ENCODE measurements around the gene C2orf66.

- no peak for TF ChIP-seq CTCF (IDR thresholded peaks at IDR 0.05 in 8 of 11, conservative IDR thresholded peaks at IDR 0.05 in 3 of 11)
- TF ChIP-seq POLR2A (IDR thresholded peaks at IDR 0.05), result no peak
- TF ChIP-seq POLR2AphosphoS5 (IDR thresholded peaks at IDR 0.05), result no peak
These were observed 27.3 kb upstream of the C2orf66 start for GRCh38 chr2:196836440-196836839.

All from spleen (tissue), 7 donors.